A673 (cell line): ENCODE measurements around the gene TPO. TPM values are rescaled to one million over a fixed set of nuclear protein-coding genes. Genes with fewer than 3 reads are reported as not detected.
"Not testable (repeated sequence)": the region's sequence is repeated elsewhere in the genome, so short reads cannot be mapped to it uniquely, and the experiment has no call there.

Experiments used
- BruUV-seq: library from RNA; stranded (reverse); fragments of 400-500 nt; replicated peaks from 2 replicates; lab custom pipeline; 2021; lab: Mats Ljungman, UMichigan
- CTCF ChIA-PET: fragments of 300-600 bp; sonication (Branson Sonifier 250); formaldehyde crosslinking; loops from one replicate; lab custom pipeline; 2022; ENCODE audit warnings: antibody characterized with exemption; lab: Charles Lee
- POLR2A ChIA-PET: fragments of 300-600 bp; sonication (Branson Sonifier 250); formaldehyde crosslinking; loops from one replicate; lab custom pipeline; 2022; ENCODE audit warnings: antibody characterized with exemption; ENCODE audit not compliant: low non-redundant PET; lab: Charles Lee
- DNase-seq: peaks from one replicate; pipeline ENCODE4 v3.0.0-alpha.2; 2015; ENCODE audit warnings: low spot score
- H3K27ac ChIP-seq: fragments of 200-600 bp; sonication (generic); 2 replicates; pipeline ENCODE4 v1.5.1; 2016; ENCODE audit warnings: mixed run types, low read depth, mild to moderate bottlenecking, mixed read lengths, antibody characterized with exemption, low read length; ENCODE audit not compliant: poor library complexity, severe bottlenecking
- H3K27me3 ChIP-seq: fragments of 200-600 bp; sonication (generic); replicated peaks from 2 replicates; pipeline ENCODE4 v1.6.1; 2017; ENCODE audit warnings: mixed run types, low read depth, mild to moderate bottlenecking, mixed read lengths, antibody characterized with exemption, low read length; ENCODE audit not compliant: insufficient read depth, poor library complexity
- H3K36me3 ChIP-seq: fragments of 200-600 bp; sonication (generic); 2 replicates; pipeline ENCODE4 v1.6.1; 2016; ENCODE audit warnings: mixed run types, mild to moderate bottlenecking, mixed read lengths, antibody characterized with exemption, low read length; ENCODE audit not compliant: insufficient read depth, poor library complexity, severe bottlenecking
- H3K4me1 ChIP-seq: fragments of 200-600 bp; sonication (generic); 2 replicates; pipeline ENCODE4 v1.6.1; 2017; ENCODE audit warnings: mixed run types, mild to moderate bottlenecking, mixed read lengths, antibody characterized with exemption, low read length; ENCODE audit not compliant: insufficient read depth, poor library complexity, severe bottlenecking
- H3K4me3 ChIP-seq: fragments of 200-600 bp; sonication (generic); 2 replicates; pipeline ENCODE4 v1.5.1; 2016; ENCODE audit warnings: low read depth, mixed run types, mild to moderate bottlenecking, mixed read lengths, low read length; ENCODE audit not compliant: poor library complexity, severe bottlenecking
- H3K9me3 ChIP-seq: fragments of 200-600 bp; sonication (generic); 2 replicates; pipeline ENCODE4 v1.6.1; 2016; ENCODE audit warnings: mixed run types, low read depth, mild to moderate bottlenecking, mixed read lengths, antibody characterized with exemption, low read length; ENCODE audit not compliant: poor library complexity, severe bottlenecking
- CTCF ChIP-seq: fragments of 300-800, 200-600 bp; sonication (generic); conservative IDR thresholded peaks from 2 replicates; pipeline ENCODE4 v1.5.1; 2017; ENCODE audit warnings: low read depth, mild to moderate bottlenecking, antibody characterized with exemption, low read length, moderate library complexity, mixed read lengths
- EZH2 ChIP-seq: fragments of 200-600 bp; sonication (generic); IDR thresholded peaks from 2 replicates; pipeline ENCODE4 v1.6.1; 2017; ENCODE audit warnings: borderline replicate concordance, low read depth, mild to moderate bottlenecking, mixed read lengths, antibody characterized with exemption, low read length; ENCODE audit not compliant: poor library complexity, severe bottlenecking
- intact Hi-C: fragments of 100-400 bp; cut with micrococcal nuclease; formaldehyde crosslinking; loops from one replicate; pipeline ENCODE4 v1.10.0; 2022; ENCODE audit not compliant: unreplicated experiment
- total RNA-seq: library from RNA; stranded (reverse); gene quantifications from 2 replicates; pipeline ENCODE4 v1.2.3, GENCODE V29; 2021

The TPO gene
- total RNA-seq, 1 experiment from 2014 or later, result not detected

GRCh38 chr2:1577846-1578245 lies 164.6 kb downstream of the TPO start:
- intact Hi-C loops, result no loop called here
- no peaks in the 10 kb centered on the region for H3K4me1 ChIP-seq
- H3K36me3 ChIP-seq, result no peaks in the 10 kb centered on the region
- H3K27ac ChIP-seq, result no peak overlapping the region
- H3K4me3 ChIP-seq, result no peak overlapping the region
- ChIA-PET POLR2A (no interaction called here), CTCF (no interaction called here)
- H3K9me3 ChIP-seq, result no peaks in the 10 kb centered on the region
- TF ChIP-seq EZH2, result no peak
- no peak for TF ChIP-seq CTCF
- H3K27me3 ChIP-seq, result no peaks in the 10 kb centered on the region
- BruUV-seq, result no TSS peak
- DNase-seq, result no peak

- H3K9me3 ChIP-seq, CTCF ChIA-PET, POLR2A ChIA-PET, H3K27ac ChIP-seq, intact Hi-C loops, BruUV-seq, H3K4me1 ChIP-seq, H3K27me3 ChIP-seq, H3K4me3 ChIP-seq, H3K36me3 ChIP-seq, DNase-seq: not testable (repeated sequence)
These were observed 168.1 kb downstream of the TPO start for GRCh38 chr2:1581257-1581964.

GRCh38 chr2:1581965-1582625 lies 168.8 kb downstream of the TPO start:
- intact Hi-C loops, result no loop called here
- no peak for TF ChIP-seq EZH2
- no peak for TF ChIP-seq CTCF
- no peaks in the 10 kb centered on the region for H3K36me3 ChIP-seq
- no peak overlapping the region for H3K4me3 ChIP-seq
- H3K27me3 ChIP-seq, result no peaks in the 10 kb centered on the region
- CTCF ChIA-PET, result no interaction called here
- BruUV-seq, result no TSS peak
- H3K27ac ChIP-seq, result no peak overlapping the region
- H3K9me3 ChIP-seq, result no peaks in the 10 kb centered on the region
- no peak for DNase-seq
- POLR2A ChIA-PET, result no interaction called here
- H3K4me1 ChIP-seq, result no peaks in the 10 kb centered on the region

- Histone ChIP-seq H3K36me3 (no peaks in the 10 kb centered on the region), H3K4me1 (no peaks in the 10 kb centered on the region), H3K4me3 (no peak overlapping the region), H3K27me3 (no peaks in the 10 kb centered on the region), H3K9me3 (no peaks in the 10 kb centered on the region), H3K27ac (no peak overlapping the region)
- TF ChIP-seq CTCF, result no peak
- no peak for TF ChIP-seq EZH2
- no TSS peak for BruUV-seq
- POLR2A ChIA-PET, result no interaction called here
- CTCF ChIA-PET, result no interaction called here
- DNase-seq, result no peak
- intact Hi-C loops, result no loop called here
These were observed 169.7 kb downstream of the TPO start for GRCh38 chr2:1582891-1583341.
